Peyer's patch (tissue), 4 donors: ENCODE results near the gene AMPD3.

Experiments
- CTCF ChIP-seq, 6 experiments: fragments of 450-650 bp in 4 of 6; fragments of 200-600 bp in 2 of 6; sonication (generic) in 1 of 6; IDR thresholded peaks; one replicate each; pipeline ENCODE4 v1.5.1; 2017 to 2019; ENCODE audit warnings: antibody characterized with exemption in 6 of 6, mild to moderate bottlenecking in 3 of 6, moderate library complexity in 1 of 6
- POLR2A ChIP-seq, 2 donors: fragments of 450-650 bp; IDR thresholded peaks; one replicate each; pipeline ENCODE4 v1.5.1; 2017; ENCODE audit warnings: antibody characterized with exemption in 2 of 2, mild to moderate bottlenecking in 2 of 2, moderate library complexity in 2 of 2

DNA sequence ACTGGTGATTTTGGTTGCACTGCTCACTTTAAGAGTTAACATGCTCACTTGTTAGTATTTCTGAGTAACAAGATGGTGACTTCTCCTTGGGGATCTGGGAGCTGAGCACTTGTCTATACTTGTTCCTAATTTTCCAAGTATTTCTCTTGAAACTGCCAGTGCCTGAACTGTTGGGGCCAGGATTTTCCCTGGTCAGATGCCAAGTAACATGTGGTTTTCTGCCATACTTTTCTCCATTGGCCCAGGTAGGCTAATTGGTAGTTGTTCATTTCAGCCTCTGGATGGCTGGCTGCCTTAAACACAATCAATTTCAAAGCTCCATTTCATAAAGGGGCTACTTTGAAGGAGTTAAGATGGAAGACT is 50.9 kb downstream of the AMPD3 start:
- TF ChIP-seq CTCF (IDR thresholded peaks at IDR 0.05) (no peak), POLR2A (IDR thresholded peaks at IDR 0.05) (no peak)
